ENCODE results near the gene DLL1.

DNA sequence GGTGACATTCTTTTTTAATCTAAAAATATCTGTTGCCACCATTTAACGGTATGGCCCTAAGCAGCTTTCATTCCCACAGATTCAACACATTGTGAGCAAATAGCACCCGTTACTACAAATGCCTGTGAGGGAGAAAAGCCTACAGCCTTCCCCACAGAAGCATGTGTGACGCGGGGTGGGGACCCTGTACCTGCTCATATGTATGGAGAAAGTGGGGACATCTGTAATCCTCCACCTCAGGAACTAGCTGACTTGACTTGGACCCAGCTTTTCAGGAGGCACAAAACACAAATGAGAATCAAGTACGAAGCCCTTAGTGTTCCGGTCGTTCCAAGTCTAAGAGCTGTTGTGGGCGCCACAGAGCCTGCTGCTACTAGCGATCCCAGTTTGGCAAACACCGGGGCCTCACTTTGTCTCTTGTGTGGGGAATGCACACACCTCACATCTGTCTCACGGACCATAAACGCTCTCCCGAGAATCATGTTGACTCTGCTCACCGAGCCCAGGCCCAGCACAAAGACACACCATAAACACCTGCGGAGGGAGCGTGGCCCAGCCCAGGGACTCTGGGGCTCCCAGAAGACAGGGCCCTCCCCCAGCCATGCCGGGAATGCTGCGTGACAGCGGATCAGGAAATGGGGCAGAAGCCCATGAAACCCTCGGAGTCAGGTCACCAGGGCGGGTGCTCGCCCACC lies 21.6 kb downstream of the DLL1 start:
- TF ChIP-seq CTCF (IDR thresholded peaks at IDR 0.05) (no peak), POLR2A (IDR thresholded peaks at IDR 0.05) (no peak)

Data from uterus (tissue), 2 donors.